BLaER1 treated with 17β-estradiol and CSF1 and Interleukin-3, amounts not matched to agents 10 nM and 100 nM (cell line): ENCODE data around the gene ARHGAP33.
A peak's percentile ranks its signal among the peaks of the same experiment; 100 is the strongest.

Experiments
- H3K27ac ChIP-seq, 11 experiments: shearing (Covaris generic); formaldehyde crosslinking; 2 replicates each; pipeline ENCODE4 v1.8.1; 2022
- H3K27me3 ChIP-seq, 11 experiments: shearing (Covaris generic); formaldehyde crosslinking; 2 replicates each; pipeline ENCODE4 v1.8.1; 2022
- H3K36me3 ChIP-seq, 11 experiments: shearing (Covaris generic); formaldehyde crosslinking; 2 replicates each; pipeline ENCODE4 v1.8.1; 2022
- H3K4me1 ChIP-seq, 10 experiments: shearing (Covaris generic); formaldehyde crosslinking; 2 replicates each; pipeline ENCODE4 v1.8.1; 2022
- H3K4me2 ChIP-seq, 11 experiments: shearing (Covaris generic); formaldehyde crosslinking; 2 replicates each; pipeline ENCODE4 v1.8.1; 2022
- H3K4me3 ChIP-seq, 10 experiments: shearing (Covaris generic); formaldehyde crosslinking; 2 replicates each; pipeline ENCODE4 v1.8.1; 2022
- H3K9ac ChIP-seq, 11 experiments: shearing (Covaris generic); formaldehyde crosslinking; 2 replicates each; pipeline ENCODE4 v1.8.1; 2022
- H3K9me3 ChIP-seq, 11 experiments: shearing (Covaris generic); formaldehyde crosslinking; replicated peaks in 1 of 11; 2 replicates each; pipeline ENCODE4 v1.8.1; 2022
- H4K20me1 ChIP-seq, 11 experiments: shearing (Covaris generic); formaldehyde crosslinking; 2 replicates each; pipeline ENCODE4 v1.8.1; 2022
- Cebpa-rat ChIP-seq, 11 experiments: shearing (Covaris generic); IDR thresholded peaks; 2 replicates each; pipeline ENCODE4 v1.8.1; 2022

Gene ARHGAP33

GRCh38 chr19:35775298-35776101 is at the start of gene ARHGAP33:
Gene ARHGAP33 (plus strand): TSS chr19:35775564. CDS start chr19:35775659, 95 bp downstream.
- Histone ChIP-seq H3K9me3 (no peaks in the 10 kb centered on the region), H3K4me1 (peaks cover 14 to 35% (median 28%) of the 10 kb centered on the region in 10 experiments), H3K27me3 (no peaks in the 10 kb centered on the region), H3K36me3 (peaks cover 0 to 34% (median 31%) of the 10 kb centered on the region in 11 experiments; a peak in 19 of 22 replicates), H3K4me3 (peak within 1 kb of the TSS; percentile 61 to 80 (median 70)), H3K9ac (peak within 1 kb of the TSS; percentile 57 to 86 (median 78); a peak in 21 of 22 replicates), H4K20me1 (peaks cover 0 to 14% (median 0%) of the 10 kb centered on the region in 11 experiments; a peak in 4 of 22 replicates), H3K27ac (peak within 1 kb of the TSS in 9 of 11 experiments; percentile 41 to 78 (median 72); a peak in 19 of 22 replicates), H3K4me2 (peak within 1 kb of the TSS; percentile 77 to 96 (median 93))
- no peak for TF ChIP-seq Cebpa-rat (IDR thresholded peaks at IDR 0.05)

GRCh38 chr19:35727053-35727955 is 48.1 kb upstream of the ARHGAP33 start:
- Histone ChIP-seq H4K20me1 (peaks cover 37 to 100% (median 95%) of the 10 kb centered on the region in 11 experiments; a peak in 21 of 22 replicates), H3K27ac (no peak overlapping the region), H3K9me3 (no peaks in the 10 kb centered on the region), H3K4me2 (no peak overlapping the region), H3K9ac (0 out of 22 replicates have a peak overlapping the region, but pooled peaks of 1 of the 11 experiments have one; percentile 11), H3K4me1 (no peaks in the 10 kb centered on the region), H3K4me3 (no peak overlapping the region), H3K27me3 (no peaks in the 10 kb centered on the region), H3K36me3 (peaks cover 100% of the 10 kb centered on the region in 11 experiments)
- TF ChIP-seq Cebpa-rat (IDR thresholded peaks at IDR 0.05), result no peak

GRCh38 chr19:35727956-35728706 is 47.2 kb upstream of the ARHGAP33 start:
- Histone ChIP-seq H4K20me1 (peaks cover 35 to 99% (median 92%) of the 10 kb centered on the region in 11 experiments; a peak in 21 of 22 replicates), H3K36me3 (peaks cover 98 to 99% (median 99%) of the 10 kb centered on the region in 11 experiments), H3K4me3 (no peak overlapping the region), H3K27me3 (no peaks in the 10 kb centered on the region), H3K27ac (no peak overlapping the region), H3K4me2 (no peak overlapping the region), H3K9me3 (no peaks in the 10 kb centered on the region), H3K4me1 (no peaks in the 10 kb centered on the region), H3K9ac (no peak overlapping the region)
- no peak for TF ChIP-seq Cebpa-rat (IDR thresholded peaks at IDR 0.05)

- H3K27ac ChIP-seq, result no peak overlapping the region
- H3K36me3 ChIP-seq, result peaks cover 97 to 99% (median 98%) of the 10 kb centered on the region in 11 experiments
Measured at GRCh38 chr19:35729021-35729420, 46.3 kb upstream of the ARHGAP33 start.

GRCh38 chr19:35729763-35730162 is 45.6 kb upstream of the ARHGAP33 start:
- Histone ChIP-seq H3K4me2 (no peak overlapping the region), H3K27ac (no peak overlapping the region; a peak in 1 of 22 replicates), H3K4me1 (peaks cover 0 to 7% (median 0%) of the 10 kb centered on the region in 10 experiments; a peak in 2 of 20 replicates), H3K4me3 (no peak overlapping the region), H3K27me3 (no peaks in the 10 kb centered on the region), H3K36me3 (peaks cover 97 to 99% (median 98%) of the 10 kb centered on the region in 11 experiments), H4K20me1 (peaks cover 29 to 98% (median 91%) of the 10 kb centered on the region in 11 experiments; a peak in 21 of 22 replicates), H3K9ac (no peak overlapping the region), H3K9me3 (no peaks in the 10 kb centered on the region)
- TF ChIP-seq Cebpa-rat (IDR thresholded peaks at IDR 0.05), result no peak

More at GRCh38 chr19:35729021-35729420, 46.3 kb upstream of the ARHGAP33 start:
- no peaks in the 10 kb centered on the region for H3K27me3 ChIP-seq
- H4K20me1 ChIP-seq, result peaks cover 26 to 98% (median 91%) of the 10 kb centered on the region in 11 experiments; a peak in 21 of 22 replicates
- no peak for TF ChIP-seq Cebpa-rat (IDR thresholded peaks at IDR 0.05)
- H3K9me3 ChIP-seq, result no peaks in the 10 kb centered on the region
- H3K4me2 ChIP-seq, result no peak overlapping the region
- H3K4me1 ChIP-seq, result peaks cover 0 to 6% (median 0%) of the 10 kb centered on the region in 10 experiments; a peak in 2 of 20 replicates
- H3K4me3 ChIP-seq, result no peak overlapping the region
- no peak overlapping the region for H3K9ac ChIP-seq

- H3K9me3 ChIP-seq, result no peaks in the 10 kb centered on the region
- peaks cover 34 to 98% (median 92%) of the 10 kb centered on the region in 11 experiments; a peak in 21 of 22 replicates for H4K20me1 ChIP-seq
- no peak overlapping the region for H3K4me3 ChIP-seq
- H3K36me3 ChIP-seq, result peaks cover 97 to 99% (median 98%) of the 10 kb centered on the region in 11 experiments
- H3K4me1 ChIP-seq, result peaks cover 0 to 8% (median under 1%) of the 10 kb centered on the region in 10 experiments; a peak in 6 of 20 replicates
- no peak overlapping the region for H3K9ac ChIP-seq
- H3K27me3 ChIP-seq, result no peaks in the 10 kb centered on the region
- no peak overlapping the region; a peak in 1 of 22 replicates for H3K27ac ChIP-seq
- no peak overlapping the region for H3K4me2 ChIP-seq
- no peak for TF ChIP-seq Cebpa-rat (IDR thresholded peaks at IDR 0.05)
Measured at GRCh38 chr19:35730326-35730725, 45.0 kb upstream of the ARHGAP33 start.

GRCh38 chr19:35731353-35731752 is 44.0 kb upstream of the ARHGAP33 start:
- Histone ChIP-seq H3K36me3 (peaks cover 96 to 99% (median 98%) of the 10 kb centered on the region in 11 experiments), H3K4me2 (no peak overlapping the region)

More at GRCh38 chr19:35731353-35731752, 44.0 kb upstream of the ARHGAP33 start:
- Histone ChIP-seq H3K4me1 (peaks cover 1 to 16% (median 10%) of the 10 kb centered on the region in 10 experiments; a peak in 18 of 20 replicates), H3K9ac (no peak overlapping the region), H4K20me1 (peaks cover 39 to 98% (median 92%) of the 10 kb centered on the region in 11 experiments; a peak in 21 of 22 replicates), H3K4me3 (no peak overlapping the region), H3K27ac (no peak overlapping the region), H3K9me3 (no peaks in the 10 kb centered on the region), H3K27me3 (no peaks in the 10 kb centered on the region)
- TF ChIP-seq Cebpa-rat (IDR thresholded peaks at IDR 0.05), result no peak
